Neural cell (in vitro differentiated cells): ENCODE data around the gene APBA2. TPM values are rescaled to one million over a fixed set of nuclear protein-coding genes. Genes with fewer than 3 reads are reported as not detected.

Experiments used
- H2AFZ ChIP-seq: fragments of 200-600, 300-800 bp; sonication (generic), shearing (Covaris generic); 2 replicates; pipeline ENCODE4 v1.6.0; 2014; ENCODE audit warnings: low read depth, mild to moderate bottlenecking, antibody characterized with exemption, low read length, moderate library complexity
- H3F3A ChIP-seq: fragments of 200-600 bp; shearing (Covaris generic); 2 replicates; pipeline ENCODE4 v1.6.1; 2016; ENCODE audit warnings: mild to moderate bottlenecking, moderate library complexity, mixed read lengths, antibody characterized with exemption, low read length; ENCODE audit not compliant: insufficient read depth, poor library complexity, severe bottlenecking
- H3K27ac ChIP-seq: fragments of 200-600, 300-800 bp; sonication (generic), shearing (Covaris generic); 2 replicates; pipeline ENCODE4 v1.5.1; 2014; ENCODE audit warnings: mild to moderate bottlenecking, low read length, moderate library complexity
- H3K27me3 ChIP-seq: fragments of 300-800, 200-600 bp; sonication (generic), shearing (Covaris generic); 2 replicates; pipeline ENCODE4 v1.6.0; 2014; ENCODE audit warnings: mild to moderate bottlenecking, low read depth, low read length, moderate library complexity; ENCODE audit not compliant: insufficient read depth
- H3K36me3 ChIP-seq: fragments of 300-800, 200-600 bp; sonication (generic), shearing (Covaris generic); 2 replicates; pipeline ENCODE4 v1.5.1; 2014; ENCODE audit warnings: mild to moderate bottlenecking, antibody characterized with exemption, low read length, moderate library complexity; ENCODE audit not compliant: insufficient read depth
- H3K4me2 ChIP-seq: fragments of 300-800, 200-600 bp; sonication (generic), shearing (Covaris generic); 2 replicates; pipeline ENCODE4 v1.6.0; 2014; ENCODE audit warnings: mild to moderate bottlenecking, low read length
- H3K4me3 ChIP-seq: fragments of 300-800, 200-600 bp; sonication (generic), shearing (Covaris generic); 2 replicates; pipeline ENCODE4 v1.5.1; 2014; ENCODE audit warnings: mild to moderate bottlenecking, low read length, moderate library complexity
- H3K79me2 ChIP-seq: fragments of 200-600 bp; shearing (Covaris generic); replicated peaks from 2 replicates; pipeline ENCODE4 v1.6.0; 2014; ENCODE audit warnings: mild to moderate bottlenecking, low read length, moderate library complexity; ENCODE audit not compliant: insufficient read depth
- H3K9ac ChIP-seq: fragments of 300-800, 200-600 bp; sonication (generic), shearing (Covaris generic); 2 replicates; pipeline ENCODE4 v1.6.1; 2016; ENCODE audit warnings: mild to moderate bottlenecking, low read length, mixed read lengths
- H3K9me2 ChIP-seq: fragments of 200-600 bp; shearing (Covaris generic); 2 replicates; pipeline ENCODE4 v1.6.1; 2016; ENCODE audit warnings: mild to moderate bottlenecking, low read length, mixed read lengths; ENCODE audit not compliant: insufficient read depth
- H3K9me3 ChIP-seq: fragments of 200-600, 300-800 bp; sonication (generic), shearing (Covaris generic); 2 replicates; pipeline ENCODE4 v1.6.1; 2016; ENCODE audit warnings: mild to moderate bottlenecking, mixed run types, low read length, moderate library complexity, mixed read lengths
- H4K20me1 ChIP-seq: fragments of 200-600 bp; shearing (Covaris generic); 2 replicates; pipeline ENCODE4 v1.6.1; 2016; ENCODE audit warnings: mild to moderate bottlenecking, mixed run types; ENCODE audit not compliant: insufficient read depth
- CTCF ChIP-seq: fragments of 450-650 bp; IDR thresholded peaks from 2 replicates; pipeline ENCODE4 v1.5.1; 2014; ENCODE audit warnings: antibody characterized with exemption, mild to moderate bottlenecking, moderate library complexity; ENCODE audit not compliant: poor library complexity, severe bottlenecking
- EP300 ChIP-seq: fragments of 450-650 bp; conservative IDR thresholded peaks from 2 replicates; pipeline ENCODE4 v1.6.1; 2014; ENCODE audit warnings: antibody characterized with exemption, mild to moderate bottlenecking, moderate library complexity; ENCODE audit not compliant: poor library complexity, severe bottlenecking
- EZH2 ChIP-seq: fragments of 200-600, 300-800 bp; shearing (Covaris generic), sonication (generic); IDR thresholded peaks from 2 replicates; pipeline ENCODE4 v1.6.1; 2014; ENCODE audit warnings: antibody characterized with exemption, low read length, borderline replicate concordance, mild to moderate bottlenecking; ENCODE audit not compliant: insufficient read depth, poor library complexity, severe bottlenecking
- MXI1 ChIP-seq: fragments of 450-650 bp; conservative IDR thresholded peaks from 2 replicates; pipeline ENCODE4 v1.6.1; 2014; ENCODE audit warnings: antibody characterized with exemption, mild to moderate bottlenecking; ENCODE audit not compliant: poor library complexity, severe bottlenecking
- POLR2AphosphoS5 ChIP-seq: IDR thresholded peaks from 2 replicates; pipeline ENCODE4 v1.6.1; 2012
- RAD21 ChIP-seq: fragments of 450-650 bp; conservative IDR thresholded peaks from 2 replicates; pipeline ENCODE4 v1.6.1; 2014; ENCODE audit warnings: antibody characterized with exemption, mild to moderate bottlenecking, moderate library complexity
- REST ChIP-seq: IDR thresholded peaks from 2 replicates; pipeline ENCODE4 v1.6.1; 2012; ENCODE audit warnings: borderline replicate concordance
- SMC3 ChIP-seq: fragments of 450-650 bp; conservative IDR thresholded peaks from 2 replicates; pipeline ENCODE4 v1.6.1; 2014; ENCODE audit warnings: antibody characterized with exemption, mild to moderate bottlenecking, moderate library complexity; ENCODE audit not compliant: poor library complexity
- TAF1 ChIP-seq: IDR thresholded peaks from 2 replicates; pipeline ENCODE4 v1.6.1; 2012; ENCODE audit warnings: low read depth
- polyA plus RNA-seq: library from polyadenylated mRNA; depleted of rRNA; stranded (reverse); fragments of >200 nt; gene quantifications from 2 replicates; pipeline ENCODE4 v1.2.3, GENCODE V29; 2014

APBA2 gene
- polyA plus RNA-seq, 1 donor from 2014 or later, result 134 TPM

GRCh38 chr15:28993051-28993719 is 107.4 kb downstream of the APBA2 start:
- TF ChIP-seq RAD21, result no peak
- no peak for TF ChIP-seq CTCF
- no peak for TF ChIP-seq POLR2AphosphoS5
- TF ChIP-seq SMC3, result no peak
- no peak for TF ChIP-seq EP300
- TF ChIP-seq MXI1, result no peak
- no peak for TF ChIP-seq REST
- TF ChIP-seq TAF1, result no peak
- no peak for TF ChIP-seq EZH2
- Histone ChIP-seq H3K9me2 (no peaks in the 10 kb centered on the region), H3K79me2 (no peaks in the 10 kb centered on the region), H4K20me1 (no peaks in the 10 kb centered on the region), H3K4me3 (no peak overlapping the region), H3K4me2 (no peak overlapping the region), H3K9me3 (no peaks in the 10 kb centered on the region), H3K9ac (no peak overlapping the region), H3K27ac (no peak overlapping the region), H3K27me3 (no peaks in the 10 kb centered on the region), H3K36me3 (peaks cover 9% of the 10 kb centered on the region), H3F3A (no peaks in the 10 kb centered on the region), H2AFZ (no peak overlapping the region)

GRCh38 chr15:28993720-28994053 is 107.9 kb downstream of the APBA2 start:
- Histone ChIP-seq H3K9me2 (no peaks in the 10 kb centered on the region), H2AFZ (no peak overlapping the region), H3K4me3 (no peak overlapping the region), H3K4me2 (no peak overlapping the region), H3K9ac (no peak overlapping the region), H3K27me3 (no peaks in the 10 kb centered on the region), H4K20me1 (no peaks in the 10 kb centered on the region), H3K9me3 (no peaks in the 10 kb centered on the region), H3K79me2 (no peaks in the 10 kb centered on the region), H3F3A (no peaks in the 10 kb centered on the region), H3K36me3 (peaks cover 9% of the 10 kb centered on the region), H3K27ac (no peak overlapping the region)
- no peak for TF ChIP-seq CTCF
- TF ChIP-seq MXI1, result no peak
- TF ChIP-seq POLR2AphosphoS5, result no peak
- no peak for TF ChIP-seq TAF1
- TF ChIP-seq SMC3, result no peak
- TF ChIP-seq EZH2, result no peak
- TF ChIP-seq RAD21, result no peak
- no peak for TF ChIP-seq REST
- TF ChIP-seq EP300, result no peak
